WTC11 (cell line): ENCODE data around the gene SERPINH1. TPM values are rescaled to one million over a fixed set of nuclear protein-coding genes. Genes with fewer than 3 reads are reported as not detected.

ENCODE experiments used
- CBFB ChIP-seq: sonication (generic); formaldehyde crosslinking; IDR thresholded peaks from 2 replicates; pipeline ENCODE4 v1.8.1; 2022; ENCODE audit warnings: mild to moderate bottlenecking, low read depth, missing genetic modification reagents
- E2F5 ChIP-seq: sonication (generic); formaldehyde crosslinking; IDR thresholded peaks from 2 replicates; pipeline ENCODE4 v1.8.1; 2022; ENCODE audit warnings: mild to moderate bottlenecking, moderate library complexity, missing genetic modification reagents
- FOXP1 ChIP-seq: sonication (generic); formaldehyde crosslinking; IDR thresholded peaks from 2 replicates; pipeline ENCODE4 v1.8.0; 2022; ENCODE audit warnings: missing genetic modification reagents, mild to moderate bottlenecking, moderate library complexity, borderline replicate concordance
- JAZF1 ChIP-seq: fragments of 250-450 bp; sonication (Bioruptor Pico); IDR thresholded peaks from 2 replicates; pipeline ENCODE4 v1.9.0; 2021; ENCODE audit warnings: moderate library complexity, mild to moderate bottlenecking, inconsistent platforms
- MLX ChIP-seq: sonication (generic); formaldehyde crosslinking; IDR thresholded peaks from 2 replicates; pipeline ENCODE4 v1.8.1; 2023; ENCODE audit warnings: mild to moderate bottlenecking, missing genetic modification reagents, moderate library complexity
- MYBL2 ChIP-seq: sonication (generic); formaldehyde crosslinking; IDR thresholded peaks from 2 replicates; pipeline ENCODE4 v1.8.1; 2023; ENCODE audit warnings: mild to moderate bottlenecking, moderate library complexity, missing genetic modification reagents
- NFATC4 ChIP-seq: fragments of 250-450 bp; sonication (Bioruptor Pico); IDR thresholded peaks from 2 replicates; pipeline ENCODE4 v1.9.0; 2021; ENCODE audit warnings: mild to moderate bottlenecking
- NFYB ChIP-seq: sonication (generic); formaldehyde crosslinking; conservative IDR thresholded peaks from 2 replicates; pipeline ENCODE4 v1.8.0; 2022; ENCODE audit warnings: low read depth, missing genetic modification reagents
- RORB ChIP-seq: fragments of 250-450 bp; sonication (Bioruptor Pico); IDR thresholded peaks from 2 replicates; pipeline ENCODE4 v1.9.0; 2021; ENCODE audit warnings: mild to moderate bottlenecking
- SP1 ChIP-seq: sonication (generic); formaldehyde crosslinking; conservative IDR thresholded peaks from 2 replicates; pipeline ENCODE4 v1.8.1; 2022; ENCODE audit warnings: missing genetic modification reagents
- TCF7 ChIP-seq: sonication (generic); formaldehyde crosslinking; IDR thresholded peaks from 2 replicates; pipeline ENCODE4 v1.8.0; 2022; ENCODE audit warnings: mild to moderate bottlenecking, low read depth, missing genetic modification reagents, moderate library complexity
- TP53 ChIP-seq: sonication (generic); formaldehyde crosslinking; IDR thresholded peaks from 2 replicates; pipeline ENCODE4 v1.8.1; 2023; ENCODE audit warnings: mild to moderate bottlenecking, missing genetic modification reagents
- total RNA-seq: library from RNA; stranded (reverse); gene quantifications from 3 replicates; pipeline ENCODE4 v1.2.3, GENCODE V29; 2021
- TF ChIP-seq, protein P1 (sequence below): sonication (generic); formaldehyde crosslinking; conservative IDR thresholded peaks from 2 replicates; pipeline ENCODE4 v1.8.1; 2023; ENCODE audit warnings: mild to moderate bottlenecking, low read depth, missing genetic modification reagents, moderate library complexity
- TF ChIP-seq, protein P2 (sequence below): fragments of 250-450 bp; sonication (Bioruptor Pico); IDR thresholded peaks from 2 replicates; pipeline ENCODE4 v1.9.0; 2021; ENCODE audit warnings: mild to moderate bottlenecking
- TF ChIP-seq, protein P3 (sequence below): sonication (generic); formaldehyde crosslinking; IDR thresholded peaks from 2 replicates; pipeline ENCODE4 v1.8.1; 2022; ENCODE audit warnings: mild to moderate bottlenecking, missing genetic modification reagents, moderate library complexity, borderline replicate concordance
- TF ChIP-seq, protein P4 (sequence below): sonication (generic); formaldehyde crosslinking; IDR thresholded peaks from 2 replicates; pipeline ENCODE4 v1.8.0; 2023; ENCODE audit warnings: missing genetic modification reagents, mild to moderate bottlenecking, borderline replicate concordance
- TF ChIP-seq, protein P5 (sequence below): fragments of 250-450 bp; sonication (Bioruptor Pico); IDR thresholded peaks from 2 replicates; pipeline ENCODE4 v1.9.0; 2021; ENCODE audit warnings: moderate library complexity, mild to moderate bottlenecking, inconsistent platforms, borderline replicate concordance

SERPINH1 gene
- total RNA-seq, 1 experiment from 2014 or later, result 411 TPM

DNA sequence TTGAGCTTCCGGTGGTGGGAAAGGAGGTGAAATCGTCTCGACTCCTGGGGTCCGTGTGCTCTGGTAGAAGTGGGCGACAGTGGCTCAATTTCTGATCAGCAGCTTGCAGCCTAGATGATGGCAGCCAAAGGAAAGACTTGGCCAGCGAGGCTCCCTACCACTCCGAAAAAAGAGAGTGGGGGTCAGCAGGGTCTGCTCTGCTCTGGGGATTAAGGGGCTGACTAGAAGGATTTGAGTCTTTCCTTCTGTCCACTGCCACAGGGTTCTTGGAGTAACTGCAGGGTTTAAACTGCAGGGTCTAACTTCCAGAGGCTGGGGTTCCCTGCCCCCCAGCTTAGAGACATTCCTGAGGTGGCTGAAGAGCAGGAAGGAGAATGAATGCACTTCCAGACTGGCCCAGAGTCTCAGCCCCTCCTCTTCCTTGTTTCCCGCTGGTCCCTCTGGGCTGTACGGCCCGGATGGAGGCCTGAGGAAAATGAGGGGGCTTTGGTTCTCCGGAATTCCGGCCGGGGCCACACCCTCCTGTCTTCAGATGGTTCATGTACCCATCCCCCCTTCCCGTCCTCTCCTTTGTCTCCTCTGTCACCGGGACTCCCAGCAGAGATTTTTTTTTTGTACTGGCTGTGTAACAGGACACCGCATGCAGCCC lies 907 bp downstream of the SERPINH1 start (continued):
- TF ChIP-seq, protein P1, sequence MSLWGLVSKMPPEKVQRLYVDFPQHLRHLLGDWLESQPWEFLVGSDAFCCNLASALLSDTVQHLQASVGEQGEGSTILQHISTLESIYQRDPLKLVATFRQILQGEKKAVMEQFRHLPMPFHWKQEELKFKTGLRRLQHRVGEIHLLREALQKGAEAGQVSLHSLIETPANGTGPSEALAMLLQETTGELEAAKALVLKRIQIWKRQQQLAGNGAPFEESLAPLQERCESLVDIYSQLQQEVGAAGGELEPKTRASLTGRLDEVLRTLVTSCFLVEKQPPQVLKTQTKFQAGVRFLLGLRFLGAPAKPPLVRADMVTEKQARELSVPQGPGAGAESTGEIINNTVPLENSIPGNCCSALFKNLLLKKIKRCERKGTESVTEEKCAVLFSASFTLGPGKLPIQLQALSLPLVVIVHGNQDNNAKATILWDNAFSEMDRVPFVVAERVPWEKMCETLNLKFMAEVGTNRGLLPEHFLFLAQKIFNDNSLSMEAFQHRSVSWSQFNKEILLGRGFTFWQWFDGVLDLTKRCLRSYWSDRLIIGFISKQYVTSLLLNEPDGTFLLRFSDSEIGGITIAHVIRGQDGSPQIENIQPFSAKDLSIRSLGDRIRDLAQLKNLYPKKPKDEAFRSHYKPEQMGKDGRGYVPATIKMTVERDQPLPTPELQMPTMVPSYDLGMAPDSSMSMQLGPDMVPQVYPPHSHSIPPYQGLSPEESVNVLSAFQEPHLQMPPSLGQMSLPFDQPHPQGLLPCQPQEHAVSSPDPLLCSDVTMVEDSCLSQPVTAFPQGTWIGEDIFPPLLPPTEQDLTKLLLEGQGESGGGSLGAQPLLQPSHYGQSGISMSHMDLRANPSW (CRISPR knock-in tag), result no peak
- TF ChIP-seq RORB, result no peak
- TF ChIP-seq, protein P2, sequence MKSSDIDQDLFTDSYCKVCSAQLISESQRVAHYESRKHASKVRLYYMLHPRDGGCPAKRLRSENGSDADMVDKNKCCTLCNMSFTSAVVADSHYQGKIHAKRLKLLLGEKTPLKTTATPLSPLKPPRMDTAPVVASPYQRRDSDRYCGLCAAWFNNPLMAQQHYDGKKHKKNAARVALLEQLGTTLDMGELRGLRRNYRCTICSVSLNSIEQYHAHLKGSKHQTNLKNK (CRISPR knock-in tag), result no peak
- peak; percentile 28; the same call in 1 of the 2 replicates for TF ChIP-seq MYBL2 (CRISPR knock-in tag)
- no peak for TF ChIP-seq NFYB (CRISPR knock-in tag)
- TF ChIP-seq MLX, result no peak
- TF ChIP-seq, protein P3, sequence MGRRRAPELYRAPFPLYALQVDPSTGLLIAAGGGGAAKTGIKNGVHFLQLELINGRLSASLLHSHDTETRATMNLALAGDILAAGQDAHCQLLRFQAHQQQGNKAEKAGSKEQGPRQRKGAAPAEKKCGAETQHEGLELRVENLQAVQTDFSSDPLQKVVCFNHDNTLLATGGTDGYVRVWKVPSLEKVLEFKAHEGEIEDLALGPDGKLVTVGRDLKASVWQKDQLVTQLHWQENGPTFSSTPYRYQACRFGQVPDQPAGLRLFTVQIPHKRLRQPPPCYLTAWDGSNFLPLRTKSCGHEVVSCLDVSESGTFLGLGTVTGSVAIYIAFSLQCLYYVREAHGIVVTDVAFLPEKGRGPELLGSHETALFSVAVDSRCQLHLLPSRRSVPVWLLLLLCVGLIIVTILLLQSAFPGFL, result no peak
- TF ChIP-seq NFATC4, result no peak
- TF ChIP-seq FOXP1, result 0 out of 2 replicates have a peak, but pooled peaks have one; percentile 18
- TF ChIP-seq, protein P4, sequence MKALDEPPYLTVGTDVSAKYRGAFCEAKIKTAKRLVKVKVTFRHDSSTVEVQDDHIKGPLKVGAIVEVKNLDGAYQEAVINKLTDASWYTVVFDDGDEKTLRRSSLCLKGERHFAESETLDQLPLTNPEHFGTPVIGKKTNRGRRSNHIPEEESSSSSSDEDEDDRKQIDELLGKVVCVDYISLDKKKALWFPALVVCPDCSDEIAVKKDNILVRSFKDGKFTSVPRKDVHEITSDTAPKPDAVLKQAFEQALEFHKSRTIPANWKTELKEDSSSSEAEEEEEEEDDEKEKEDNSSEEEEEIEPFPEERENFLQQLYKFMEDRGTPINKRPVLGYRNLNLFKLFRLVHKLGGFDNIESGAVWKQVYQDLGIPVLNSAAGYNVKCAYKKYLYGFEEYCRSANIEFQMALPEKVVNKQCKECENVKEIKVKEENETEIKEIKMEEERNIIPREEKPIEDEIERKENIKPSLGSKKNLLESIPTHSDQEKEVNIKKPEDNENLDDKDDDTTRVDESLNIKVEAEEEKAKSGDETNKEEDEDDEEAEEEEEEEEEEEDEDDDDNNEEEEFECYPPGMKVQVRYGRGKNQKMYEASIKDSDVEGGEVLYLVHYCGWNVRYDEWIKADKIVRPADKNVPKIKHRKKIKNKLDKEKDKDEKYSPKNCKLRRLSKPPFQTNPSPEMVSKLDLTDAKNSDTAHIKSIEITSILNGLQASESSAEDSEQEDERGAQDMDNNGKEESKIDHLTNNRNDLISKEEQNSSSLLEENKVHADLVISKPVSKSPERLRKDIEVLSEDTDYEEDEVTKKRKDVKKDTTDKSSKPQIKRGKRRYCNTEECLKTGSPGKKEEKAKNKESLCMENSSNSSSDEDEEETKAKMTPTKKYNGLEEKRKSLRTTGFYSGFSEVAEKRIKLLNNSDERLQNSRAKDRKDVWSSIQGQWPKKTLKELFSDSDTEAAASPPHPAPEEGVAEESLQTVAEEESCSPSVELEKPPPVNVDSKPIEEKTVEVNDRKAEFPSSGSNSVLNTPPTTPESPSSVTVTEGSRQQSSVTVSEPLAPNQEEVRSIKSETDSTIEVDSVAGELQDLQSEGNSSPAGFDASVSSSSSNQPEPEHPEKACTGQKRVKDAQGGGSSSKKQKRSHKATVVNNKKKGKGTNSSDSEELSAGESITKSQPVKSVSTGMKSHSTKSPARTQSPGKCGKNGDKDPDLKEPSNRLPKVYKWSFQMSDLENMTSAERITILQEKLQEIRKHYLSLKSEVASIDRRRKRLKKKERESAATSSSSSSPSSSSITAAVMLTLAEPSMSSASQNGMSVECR, result no peak
- TF ChIP-seq TCF7 (CRISPR knock-in tag), result no peak
- no peak for TF ChIP-seq E2F5 (CRISPR knock-in tag)
- no peak for TF ChIP-seq TP53 (CRISPR knock-in tag)
- TF ChIP-seq SP1, result peak; percentile 58
- TF ChIP-seq CBFB (CRISPR knock-in tag), result no peak
- TF ChIP-seq, protein P5, sequence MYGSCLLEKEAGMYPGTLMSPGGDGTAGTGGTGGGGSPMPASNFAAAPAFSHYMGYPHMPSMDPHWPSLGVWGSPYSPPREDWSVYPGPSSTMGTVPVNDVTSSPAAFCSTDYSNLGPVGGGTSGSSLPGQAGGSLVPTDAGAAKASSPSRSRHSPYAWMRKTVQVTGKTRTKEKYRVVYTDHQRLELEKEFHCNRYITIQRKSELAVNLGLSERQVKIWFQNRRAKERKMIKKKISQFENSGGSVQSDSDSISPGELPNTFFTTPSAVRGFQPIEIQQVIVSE (CRISPR knock-in tag), result no peak
- TF ChIP-seq JAZF1, result no peak
